ENCODE data around the gene SF1. TPM values are rescaled to one million over a fixed set of nuclear protein-coding genes. Genes with fewer than 3 reads are reported as not detected.
A peak's percentile ranks its signal among the peaks of the same experiment; 100 is the strongest.

The SF1 gene
- total and polyA plus RNA-seq, 2 of the 8 experiments (the other 6 are each of a cell fraction or from before 2014, with no cell fraction given): 72.7 to 353 TPM

DNA sequence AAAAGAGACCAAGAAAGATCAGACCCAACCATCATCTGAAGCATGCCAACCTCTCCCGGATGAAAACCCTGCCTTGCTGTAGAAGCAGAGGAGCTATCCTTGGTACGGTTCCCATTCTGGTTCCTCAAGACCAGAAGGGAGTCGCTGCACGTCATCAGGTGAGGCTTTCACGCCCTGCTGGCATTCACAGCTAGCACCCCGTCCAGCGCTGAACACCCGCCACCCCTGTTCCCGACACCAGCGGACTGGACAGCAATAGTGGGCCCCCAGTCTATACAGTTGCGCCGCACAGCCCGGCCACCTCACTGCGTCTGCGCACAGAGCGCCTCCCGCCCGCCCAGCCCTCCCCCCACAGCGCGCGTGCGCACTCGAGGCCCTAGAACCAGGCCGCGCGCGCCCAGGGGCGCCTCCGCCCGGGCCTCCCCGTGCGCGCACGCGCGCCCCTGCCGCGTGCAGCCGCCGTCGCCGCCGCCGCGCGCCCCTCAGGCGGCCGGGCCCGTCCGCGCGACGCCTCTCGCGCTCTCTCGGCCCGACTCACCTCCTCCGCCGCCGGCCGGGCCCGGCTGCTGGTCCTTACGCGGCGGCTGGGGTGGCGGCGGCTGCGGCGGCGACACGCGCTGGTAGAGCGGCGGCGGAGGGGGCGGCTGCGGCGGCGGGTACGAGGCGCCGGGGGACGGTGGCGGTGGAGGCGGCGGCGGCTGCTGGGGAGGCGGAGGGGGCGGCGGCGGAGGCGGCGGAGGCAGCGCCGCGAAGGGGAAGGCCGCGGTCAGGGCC is 706 bp downstream of the SF1 start (continued):
- TF ChIP-seq JUND (IDR thresholded peaks at IDR 0.05; ENCODE audit: low read length) (no peak), CBX8 (IDR thresholded peaks at IDR 0.05; ENCODE audit: borderline replicate concordance, low read depth, low read length) (no peak), SIN3A (conservative IDR thresholded peaks at IDR 0.05 in 1 of 2, IDR thresholded peaks at IDR 0.05 in 1 of 2; ENCODE audit: low read depth in 1 of 2, low read length in 2 of 2) (peak; percentile 86 to 91; a peak in 2 of 4 replicates), RAD21 (IDR thresholded peaks at IDR 0.05 in 1 of 2, conservative IDR thresholded peaks at IDR 0.05 in 1 of 2; ENCODE audit: low read depth in 2 of 2, low read length in 2 of 2) (no peak), PHF8 (conservative IDR thresholded peaks at IDR 0.05; ENCODE audit: low read depth, low read length) (0 out of 2 replicates have a peak, but pooled peaks have one; percentile 20), CHD2 (IDR thresholded peaks at IDR 0.05; ENCODE audit: low read length) (no peak), KDM1A (IDR thresholded peaks at IDR 0.05; ENCODE audit: borderline replicate concordance, low read length) (no peak), POLR2AphosphoS5 (IDR thresholded peaks at IDR 0.05; ENCODE audit: low read depth, low read length) (peak; percentile 78), EP300 (IDR thresholded peaks at IDR 0.05; ENCODE audit: borderline replicate concordance in 1 of 2, low read depth in 2 of 2, low read length in 2 of 2) (no peak), BACH1 (IDR thresholded peaks at IDR 0.05; ENCODE audit: low read length) (no peak), CEBPB (IDR thresholded peaks at IDR 0.05; ENCODE audit: low read depth, low read length) (no peak), BCL11A (IDR thresholded peaks at IDR 0.05; ENCODE audit: low read depth in 2 of 2, low read length in 2 of 2) (no peak), KDM4A (IDR thresholded peaks at IDR 0.05; ENCODE audit: low read depth, low read length, severe bottlenecking) (no peak), SP1 (IDR thresholded peaks at IDR 0.05; ENCODE audit: low read depth, low read length) (no peak), SIRT6 (IDR thresholded peaks at IDR 0.05; ENCODE audit: low read length) (no peak)
- TF ChIP-seq, protein P1, sequence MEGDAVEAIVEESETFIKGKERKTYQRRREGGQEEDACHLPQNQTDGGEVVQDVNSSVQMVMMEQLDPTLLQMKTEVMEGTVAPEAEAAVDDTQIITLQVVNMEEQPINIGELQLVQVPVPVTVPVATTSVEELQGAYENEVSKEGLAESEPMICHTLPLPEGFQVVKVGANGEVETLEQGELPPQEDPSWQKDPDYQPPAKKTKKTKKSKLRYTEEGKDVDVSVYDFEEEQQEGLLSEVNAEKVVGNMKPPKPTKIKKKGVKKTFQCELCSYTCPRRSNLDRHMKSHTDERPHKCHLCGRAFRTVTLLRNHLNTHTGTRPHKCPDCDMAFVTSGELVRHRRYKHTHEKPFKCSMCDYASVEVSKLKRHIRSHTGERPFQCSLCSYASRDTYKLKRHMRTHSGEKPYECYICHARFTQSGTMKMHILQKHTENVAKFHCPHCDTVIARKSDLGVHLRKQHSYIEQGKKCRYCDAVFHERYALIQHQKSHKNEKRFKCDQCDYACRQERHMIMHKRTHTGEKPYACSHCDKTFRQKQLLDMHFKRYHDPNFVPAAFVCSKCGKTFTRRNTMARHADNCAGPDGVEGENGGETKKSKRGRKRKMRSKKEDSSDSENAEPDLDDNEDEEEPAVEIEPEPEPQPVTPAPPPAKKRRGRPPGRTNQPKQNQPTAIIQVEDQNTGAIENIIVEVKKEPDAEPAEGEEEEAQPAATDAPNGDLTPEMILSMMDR (IDR thresholded peaks at IDR 0.05; ENCODE audit: control extremely low read depth in 1 of 3, insufficient read depth in 1 of 3, low read depth in 1 of 3, low read length in 3 of 3): no peak
- TF ChIP-seq, protein P2, sequence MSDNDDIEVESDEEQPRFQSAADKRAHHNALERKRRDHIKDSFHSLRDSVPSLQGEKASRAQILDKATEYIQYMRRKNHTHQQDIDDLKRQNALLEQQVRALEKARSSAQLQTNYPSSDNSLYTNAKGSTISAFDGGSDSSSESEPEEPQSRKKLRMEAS (IDR thresholded peaks at IDR 0.05): no peak

All from H1 (cell line).